ENCODE results near the gene CLMP. TPM values are rescaled to one million over a fixed set of nuclear protein-coding genes. Genes with fewer than 3 reads are reported as not detected.

The CLMP gene
- total RNA-seq, 1 experiment from 2014 or later, result 5.4 TPM

DNA sequence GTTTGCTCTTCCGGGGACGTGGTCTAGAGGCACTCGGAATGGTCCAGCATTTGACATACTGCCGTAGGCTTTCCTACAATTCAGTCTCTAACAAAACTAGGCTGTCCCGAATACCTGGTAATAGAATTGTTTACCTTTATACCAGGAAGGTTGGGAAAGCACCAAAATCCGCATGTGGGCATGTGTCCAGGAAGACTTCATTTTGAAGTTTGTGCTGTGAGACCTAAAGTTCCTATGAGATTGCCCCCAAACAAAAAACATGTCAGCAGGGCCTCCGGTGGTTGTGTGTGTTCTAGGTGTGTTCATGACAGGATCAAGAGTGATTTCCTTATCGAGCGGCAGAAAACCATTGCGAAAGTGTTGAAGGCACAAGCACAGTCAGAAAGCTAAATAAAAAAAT lies 159.2 kb downstream of the CLMP start:
- ChIA-PET POLR2A (ENCODE audit: unreplicated experiment) (no interaction called here), CTCF (no interaction called here)
- no peaks in the 10 kb centered on the region for H4K20me1 ChIP-seq (ENCODE audit: insufficient read depth)
- BruUV-seq (replicated peaks), result no TSS peak
- no peaks in the 10 kb centered on the region for H3K9me2 ChIP-seq (ENCODE audit: insufficient read depth)
- intact Hi-C loops (cut with micrococcal nuclease; ENCODE audit: unreplicated experiment), result no loop called here
- H3K27ac ChIP-seq, result no peak overlapping the region
- H3F3A ChIP-seq (ENCODE audit: insufficient read depth, low read depth), result no peaks in the 10 kb centered on the region
- H3K9me3 ChIP-seq (ENCODE audit: insufficient read depth, low read depth), result no peaks in the 10 kb centered on the region
- DNase-seq, result no peak
- H2AFZ ChIP-seq, result no peak overlapping the region
- no peak overlapping the region for H3K4me3 ChIP-seq
- TF ChIP-seq EZH2 (IDR thresholded peaks at IDR 0.05; ENCODE audit: low read depth), result no peak
- TF ChIP-seq, protein P1, sequence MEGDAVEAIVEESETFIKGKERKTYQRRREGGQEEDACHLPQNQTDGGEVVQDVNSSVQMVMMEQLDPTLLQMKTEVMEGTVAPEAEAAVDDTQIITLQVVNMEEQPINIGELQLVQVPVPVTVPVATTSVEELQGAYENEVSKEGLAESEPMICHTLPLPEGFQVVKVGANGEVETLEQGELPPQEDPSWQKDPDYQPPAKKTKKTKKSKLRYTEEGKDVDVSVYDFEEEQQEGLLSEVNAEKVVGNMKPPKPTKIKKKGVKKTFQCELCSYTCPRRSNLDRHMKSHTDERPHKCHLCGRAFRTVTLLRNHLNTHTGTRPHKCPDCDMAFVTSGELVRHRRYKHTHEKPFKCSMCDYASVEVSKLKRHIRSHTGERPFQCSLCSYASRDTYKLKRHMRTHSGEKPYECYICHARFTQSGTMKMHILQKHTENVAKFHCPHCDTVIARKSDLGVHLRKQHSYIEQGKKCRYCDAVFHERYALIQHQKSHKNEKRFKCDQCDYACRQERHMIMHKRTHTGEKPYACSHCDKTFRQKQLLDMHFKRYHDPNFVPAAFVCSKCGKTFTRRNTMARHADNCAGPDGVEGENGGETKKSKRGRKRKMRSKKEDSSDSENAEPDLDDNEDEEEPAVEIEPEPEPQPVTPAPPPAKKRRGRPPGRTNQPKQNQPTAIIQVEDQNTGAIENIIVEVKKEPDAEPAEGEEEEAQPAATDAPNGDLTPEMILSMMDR (conservative IDR thresholded peaks at IDR 0.05), result no peak
- H3K27me3 ChIP-seq (ENCODE audit: insufficient read depth, low read depth), result no peaks in the 10 kb centered on the region
- no peak overlapping the region for H3K4me2 ChIP-seq
- H3K4me1 ChIP-seq (replicated peaks; ENCODE audit: insufficient read depth), result no peaks in the 10 kb centered on the region
- no peaks in the 10 kb centered on the region for H3K79me2 ChIP-seq (ENCODE audit: low read depth)
- H3K36me3 ChIP-seq (ENCODE audit: low read depth), result no peaks in the 10 kb centered on the region

DNA sequence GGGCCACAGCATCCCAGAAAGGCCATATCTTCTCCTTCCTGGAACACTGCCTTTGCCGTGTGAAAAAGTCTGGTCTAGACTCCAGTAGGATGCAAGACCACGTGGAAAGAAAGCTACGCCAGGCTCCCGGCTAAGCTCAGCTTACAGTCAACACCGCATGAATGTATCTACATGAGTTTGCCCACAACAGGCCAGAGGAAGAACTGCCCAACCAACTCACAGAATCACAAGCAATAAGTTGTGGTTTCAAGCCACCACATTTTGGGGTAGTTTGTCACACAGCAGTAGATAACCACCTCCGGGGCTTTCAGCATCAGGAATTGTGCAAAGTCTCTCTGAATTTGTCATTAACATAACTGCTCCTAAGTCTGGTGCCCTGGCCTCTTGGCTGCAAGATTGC lies 160.5 kb downstream of the CLMP start:
- Histone ChIP-seq H3K36me3 (ENCODE audit: low read depth) (no peaks in the 10 kb centered on the region), H2AFZ (no peak overlapping the region), H3K27ac (no peak overlapping the region), H3K4me1 (replicated peaks; ENCODE audit: insufficient read depth) (no peaks in the 10 kb centered on the region), H3K4me3 (no peak overlapping the region), H3K27me3 (ENCODE audit: insufficient read depth, low read depth) (no peaks in the 10 kb centered on the region), H3K9me2 (ENCODE audit: insufficient read depth) (no peaks in the 10 kb centered on the region), H3K79me2 (ENCODE audit: low read depth) (no peaks in the 10 kb centered on the region), H3F3A (ENCODE audit: insufficient read depth, low read depth) (no peaks in the 10 kb centered on the region), H3K9me3 (ENCODE audit: insufficient read depth, low read depth) (no peaks in the 10 kb centered on the region), H4K20me1 (ENCODE audit: insufficient read depth) (no peaks in the 10 kb centered on the region), H3K4me2 (no peak overlapping the region)
- no TSS peak for BruUV-seq (replicated peaks)
- intact Hi-C loops (cut with micrococcal nuclease; ENCODE audit: unreplicated experiment), result no loop called here
- no peak for TF ChIP-seq EZH2 (IDR thresholded peaks at IDR 0.05; ENCODE audit: low read depth)
- TF ChIP-seq, protein P1 (conservative IDR thresholded peaks at IDR 0.05), result no peak
- POLR2A ChIA-PET (ENCODE audit: unreplicated experiment), result interaction anchor here (0.6 kb wide), 1 partner anchor 133 kb away, joined by 5 read pairs; no protein-coding TSS in a partner anchor
- CTCF ChIA-PET, result no interaction called here
- no peak for DNase-seq

DNA sequence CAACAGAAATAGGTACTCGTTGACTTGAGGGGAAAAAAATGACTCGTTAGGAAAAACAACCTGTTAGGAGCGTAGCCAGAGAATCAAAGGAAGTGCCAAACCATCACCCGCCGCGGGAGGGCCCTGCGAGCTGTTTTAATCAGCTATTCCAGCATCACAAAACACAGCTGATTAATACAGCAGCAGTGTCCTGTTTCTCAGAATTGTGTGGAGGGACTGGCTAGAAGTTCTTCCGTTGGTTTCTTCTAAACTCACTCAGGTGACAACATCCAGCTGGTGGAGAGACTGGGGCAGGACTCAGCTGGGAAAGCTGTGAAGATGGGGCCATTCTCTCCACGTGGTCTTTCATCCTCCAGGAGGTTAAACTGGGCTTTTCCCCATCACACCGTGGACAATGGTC lies 161.2 kb downstream of the CLMP start:
- Histone ChIP-seq H3K4me2 (no peak overlapping the region), H2AFZ (no peak overlapping the region), H3F3A (ENCODE audit: insufficient read depth, low read depth) (no peaks in the 10 kb centered on the region), H4K20me1 (ENCODE audit: insufficient read depth) (no peaks in the 10 kb centered on the region), H3K27me3 (ENCODE audit: insufficient read depth, low read depth) (no peaks in the 10 kb centered on the region), H3K36me3 (ENCODE audit: low read depth) (no peaks in the 10 kb centered on the region), H3K4me3 (no peak overlapping the region), H3K79me2 (ENCODE audit: low read depth) (no peaks in the 10 kb centered on the region), H3K9me3 (ENCODE audit: insufficient read depth, low read depth) (no peaks in the 10 kb centered on the region), H3K9me2 (ENCODE audit: insufficient read depth) (no peaks in the 10 kb centered on the region), H3K27ac (no peak overlapping the region), H3K4me1 (replicated peaks; ENCODE audit: insufficient read depth) (no peaks in the 10 kb centered on the region)
- CTCF ChIA-PET, result no interaction called here
- intact Hi-C loops (cut with micrococcal nuclease; ENCODE audit: unreplicated experiment), result no loop called here
- TF ChIP-seq, protein P1 (conservative IDR thresholded peaks at IDR 0.05), result no peak
- no peak for TF ChIP-seq EZH2 (IDR thresholded peaks at IDR 0.05; ENCODE audit: low read depth)
- BruUV-seq (replicated peaks), result no TSS peak
- DNase-seq, result no peak
- POLR2A ChIA-PET (ENCODE audit: unreplicated experiment), result no interaction called here
